ENCODE data around the gene NUP85. TPM values are rescaled to one million over a fixed set of nuclear protein-coding genes. Genes with fewer than 3 reads are reported as not detected.

The NUP85 gene
- total and polyA plus RNA-seq, 2 experiments from 2014 or later: 59.4 to 114 TPM

DNA sequence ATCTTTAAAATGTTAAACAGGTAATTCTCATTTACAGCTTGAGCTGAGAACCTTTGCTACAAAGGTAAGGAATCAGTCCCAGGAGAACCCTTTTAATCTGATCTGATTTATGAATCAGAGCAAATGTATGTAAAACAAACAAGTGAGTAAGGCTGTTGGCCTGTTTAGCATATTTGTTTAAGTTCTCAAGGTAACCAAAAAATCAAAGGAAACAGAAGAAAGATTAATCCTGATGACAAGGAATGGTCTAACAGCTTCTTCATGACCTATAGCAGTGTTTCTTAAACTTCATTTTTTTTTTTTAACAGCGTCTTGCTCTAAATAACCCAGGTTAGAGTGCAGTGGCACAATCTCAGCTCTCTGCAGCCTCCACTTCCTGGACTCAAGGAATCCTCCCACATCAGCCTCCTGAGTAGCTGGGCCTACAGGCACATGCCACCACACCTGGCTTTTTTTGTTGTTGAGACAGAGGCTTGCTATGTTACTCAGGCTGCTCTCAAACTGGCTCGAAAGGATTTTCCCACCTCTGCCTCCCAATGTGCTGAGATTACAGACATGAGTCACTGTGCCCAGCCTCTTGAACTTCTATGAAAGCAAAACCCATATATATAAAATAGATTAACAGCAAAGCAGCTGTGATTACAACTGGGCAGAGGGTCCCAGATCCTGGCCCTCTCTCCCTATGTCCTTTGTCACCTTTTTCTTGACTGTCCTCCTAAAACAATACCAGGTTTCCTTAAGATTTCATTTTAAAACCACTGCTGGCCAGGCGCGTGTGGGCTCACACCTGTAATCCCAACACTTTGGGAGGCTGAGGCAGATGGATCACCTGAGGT is 46.1 kb upstream of the NUP85 start:
- Histone ChIP-seq H3K79me2 (replicated peaks; ENCODE audit: insufficient read depth) (no peaks in the 10 kb centered on the region), H3K27ac (ENCODE audit: low read depth) (0 out of 2 replicates have a peak overlapping the region, but pooled peaks have one; percentile 72), H3K4me1 (ENCODE audit: insufficient read depth) (peaks cover 12% of the 10 kb centered on the region), H3F3A (replicated peaks; ENCODE audit: low read depth) (peaks cover 29% of the 10 kb centered on the region), H4K20me1 (replicated peaks; ENCODE audit: insufficient read depth) (peaks cover 7% of the 10 kb centered on the region; the same call in 1 of the 2 replicates), H3K36me3 (ENCODE audit: insufficient read depth) (no peaks in the 10 kb centered on the region; the same call in 1 of the 2 replicates), H2AFZ (no peak overlapping the region), H3K4me3 (no peak overlapping the region), H3K27me3 (ENCODE audit: insufficient read depth) (no peaks in the 10 kb centered on the region), H3K4me2 (no peak overlapping the region), H3K9me2 (ENCODE audit: insufficient read depth) (no peaks in the 10 kb centered on the region)
- ATAC-seq (no peak), DNase-seq (ENCODE audit: low spot score) (no peak)
- Mint-ChIP-seq H3K9me3 (no peaks in the 10 kb centered on the region), H3K27ac (no peak overlapping the region), H3K4me1 (peaks cover 16% of the 10 kb centered on the region), H3K27me3 (ENCODE audit: insufficient read depth, low read depth, poor library complexity) (peaks cover 11% of the 10 kb centered on the region), H3K36me3 (ENCODE audit: low read depth) (peaks cover 11% of the 10 kb centered on the region; the same call in 2 of the 3 replicates), H3K4me3 (no peak overlapping the region)
- TF ChIP-seq REST (IDR thresholded peaks at IDR 0.05; ENCODE audit: unreplicated experiment) (no peak), EZH2 (IDR thresholded peaks at IDR 0.05; ENCODE audit: low read depth, unreplicated experiment) (no peak)

GRCh38 chr17:75160211-75160610 is 45.3 kb upstream of the NUP85 start:
- H3K27ac Mint-ChIP-seq: no peak overlapping the region
- TF ChIP-seq STAT1 (IDR thresholded peaks at IDR 0.05; ENCODE audit: unreplicated experiment): no peak
- no peak for TF ChIP-seq ZNF114 (CRISPR knock-in tag; IDR thresholded peaks at IDR 0.05)
- TF ChIP-seq POLR2AphosphoS5 (IDR thresholded peaks at IDR 0.05; ENCODE audit: low read depth): no peak
- no peak for TF ChIP-seq EZH2 (IDR thresholded peaks at IDR 0.05; ENCODE audit: low read depth, unreplicated experiment)
- no peak for TF ChIP-seq ZNF331 (CRISPR knock-in tag; IDR thresholded peaks at IDR 0.05; ENCODE audit: low read depth)
- TF ChIP-seq NANOG (IDR thresholded peaks at IDR 0.05; ENCODE audit: borderline replicate concordance): no peak
- no peak for TF ChIP-seq REST (IDR thresholded peaks at IDR 0.05; ENCODE audit: unreplicated experiment)
- TF ChIP-seq, protein P1, sequence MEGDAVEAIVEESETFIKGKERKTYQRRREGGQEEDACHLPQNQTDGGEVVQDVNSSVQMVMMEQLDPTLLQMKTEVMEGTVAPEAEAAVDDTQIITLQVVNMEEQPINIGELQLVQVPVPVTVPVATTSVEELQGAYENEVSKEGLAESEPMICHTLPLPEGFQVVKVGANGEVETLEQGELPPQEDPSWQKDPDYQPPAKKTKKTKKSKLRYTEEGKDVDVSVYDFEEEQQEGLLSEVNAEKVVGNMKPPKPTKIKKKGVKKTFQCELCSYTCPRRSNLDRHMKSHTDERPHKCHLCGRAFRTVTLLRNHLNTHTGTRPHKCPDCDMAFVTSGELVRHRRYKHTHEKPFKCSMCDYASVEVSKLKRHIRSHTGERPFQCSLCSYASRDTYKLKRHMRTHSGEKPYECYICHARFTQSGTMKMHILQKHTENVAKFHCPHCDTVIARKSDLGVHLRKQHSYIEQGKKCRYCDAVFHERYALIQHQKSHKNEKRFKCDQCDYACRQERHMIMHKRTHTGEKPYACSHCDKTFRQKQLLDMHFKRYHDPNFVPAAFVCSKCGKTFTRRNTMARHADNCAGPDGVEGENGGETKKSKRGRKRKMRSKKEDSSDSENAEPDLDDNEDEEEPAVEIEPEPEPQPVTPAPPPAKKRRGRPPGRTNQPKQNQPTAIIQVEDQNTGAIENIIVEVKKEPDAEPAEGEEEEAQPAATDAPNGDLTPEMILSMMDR (conservative IDR thresholded peaks at IDR 0.05; ENCODE audit: low read depth in 2 of 2): no peak
- no peaks in the 10 kb centered on the region for H3K27me3 ChIP-seq (ENCODE audit: insufficient read depth)
- 0 out of 2 replicates have a peak overlapping the region, but pooled peaks have one; percentile 72 for H3K27ac ChIP-seq (ENCODE audit: low read depth)
- H4K20me1 ChIP-seq (replicated peaks; ENCODE audit: insufficient read depth): peaks cover 7% of the 10 kb centered on the region; the same call in 1 of the 2 replicates
- no peak overlapping the region for H3K4me3 ChIP-seq
- no peak for ATAC-seq
- H3K9me2 ChIP-seq (ENCODE audit: insufficient read depth): no peaks in the 10 kb centered on the region
- DNase-seq (ENCODE audit: low spot score): no peak
- peaks cover 12% of the 10 kb centered on the region for H3K4me1 Mint-ChIP-seq
- H3K27me3 Mint-ChIP-seq (ENCODE audit: insufficient read depth, low read depth, poor library complexity): peaks cover 7% of the 10 kb centered on the region
- H3K4me3 Mint-ChIP-seq: no peak overlapping the region
- no peaks in the 10 kb centered on the region for H3K79me2 ChIP-seq (replicated peaks; ENCODE audit: insufficient read depth)
- H3K9me3 Mint-ChIP-seq: no peaks in the 10 kb centered on the region
- peaks cover 7% of the 10 kb centered on the region for H3K4me1 ChIP-seq (ENCODE audit: insufficient read depth)
- no peak overlapping the region for H2AFZ ChIP-seq
- H3K36me3 Mint-ChIP-seq (ENCODE audit: low read depth): peaks cover 19% of the 10 kb centered on the region; the same call in 2 of the 3 replicates
- H3K36me3 ChIP-seq (ENCODE audit: insufficient read depth): no peaks in the 10 kb centered on the region; the same call in 1 of the 2 replicates
- H3K4me2 ChIP-seq: no peak overlapping the region
- peaks cover 29% of the 10 kb centered on the region for H3F3A ChIP-seq (replicated peaks; ENCODE audit: low read depth)

Measured in GM23338 (cell line).